Activated B cell treated with CpG ODN at 0.5 μM for 24 hours (primary cell): ENCODE results near the gene CUL7. TPM values are rescaled to one million over a fixed set of nuclear protein-coding genes. Genes with fewer than 3 reads are reported as not detected.

ENCODE experiments used
- ATAC-seq: fragments of 200-7000 bp; cut with Tn5 transposase; one replicate; pipeline ENCODE4 v1.10.0; 2021; ENCODE audit warnings: low read depth, mild to moderate bottlenecking, moderate library complexity
- CTCF ChIA-PET: fragments of 350-600 bp; sonication (Branson Sonifier 250); formaldehyde crosslinking; loops from one replicate; lab custom pipeline; 2021; ENCODE audit warnings: antibody characterized with exemption; lab: Charles Lee
- POLR2A ChIA-PET: fragments of 350-600 bp; sonication (Branson Sonifier 250); formaldehyde crosslinking; loops from one replicate; lab custom pipeline; 2021; ENCODE audit warnings: antibody characterized with exemption; lab: Charles Lee
- DNase-seq: peaks from one replicate; pipeline ENCODE4 v3.0.0; 2022
- H3K27ac Mint-ChIP-seq: one replicate; pipeline ENCODE4 v1.8.0; 2020; ENCODE audit warnings: mixed read lengths
- H3K27me3 Mint-ChIP-seq: one replicate; pipeline ENCODE4 v1.8.0; 2021; ENCODE audit warnings: mixed read lengths
- H3K36me3 Mint-ChIP-seq: one replicate; pipeline ENCODE4 v1.8.0; 2021; ENCODE audit warnings: low read depth, mixed read lengths
- H3K4me1 Mint-ChIP-seq: one replicate; pipeline ENCODE4 v1.8.0; 2021; ENCODE audit warnings: mixed read lengths
- H3K4me3 Mint-ChIP-seq: one replicate; pipeline ENCODE4 v1.8.0; 2020; ENCODE audit warnings: mild to moderate bottlenecking, mixed read lengths
- H3K9me3 Mint-ChIP-seq: one replicate; pipeline ENCODE4 v1.8.0; 2020; ENCODE audit warnings: mixed read lengths
- CTCF ChIP-seq: fragments of 200-600 bp; IDR thresholded peaks from one replicate; pipeline ENCODE4 v1.8.0; 2022; ENCODE audit warnings: antibody characterized with exemption, mild to moderate bottlenecking
- intact Hi-C: fragments of 100-400 bp; cut with micrococcal nuclease; formaldehyde crosslinking; loops from one replicate; pipeline ENCODE4 v1.15.1; 2024
- total RNA-seq: library from RNA; stranded (reverse); gene quantifications from 2 replicates; pipeline ENCODE4 v1.2.3, GENCODE V29; 2022

CUL7 gene
- total RNA-seq, 1 donor from 2014 or later, result 19.1 TPM

- CTCF ChIA-PET, result no interaction called here
- DNase-seq (no peak), ATAC-seq (no peak)
- H3K27ac Mint-ChIP-seq, result no peak overlapping the region
- no peaks in the 10 kb centered on the region for H3K9me3 Mint-ChIP-seq
- peaks cover 20% of the 10 kb centered on the region for H3K36me3 Mint-ChIP-seq
- no peak for TF ChIP-seq CTCF
- H3K27me3 Mint-ChIP-seq, result peaks cover 17% of the 10 kb centered on the region
- peak overlapping the region; percentile 71 for H3K4me3 Mint-ChIP-seq
- H3K4me1 Mint-ChIP-seq, result peaks cover 12% of the 10 kb centered on the region
- POLR2A ChIA-PET, result interaction anchor here (1.4 kb wide), 1 partner anchor 18 kb away, joined by 4 read pairs; the partner anchor contains the start of genes KLC4 and MRPL2
- intact Hi-C loops, result no loop called here
Measured at GRCh38 chr6:43077333-43077809, 23.7 kb upstream of the CUL7 start.

GRCh38 chr6:43076464-43077332, 23.0 kb upstream of the CUL7 start:
- H3K27me3 Mint-ChIP-seq, result peaks cover 17% of the 10 kb centered on the region
- CTCF ChIA-PET, result no interaction called here

GRCh38 chr6:43075670-43076463, 22.2 kb upstream of the CUL7 start, which contains the start of gene PTK7:
Gene PTK7, plus strand, starts transcription at chr6:43076314. Its CDS starts 175 bp downstream, at chr6:43076489.
- DNase-seq, result no peak
- H3K4me3 Mint-ChIP-seq, result peak within 1 kb of the TSS; percentile 71
- CTCF ChIA-PET, result no interaction called here
- TF ChIP-seq CTCF, result no peak
- POLR2A ChIA-PET, result interaction anchor here (1.4 kb wide), 1 partner anchor 16 kb away, joined by 4 read pairs; the partner anchor contains the start of genes KLC4 and MRPL2
- H3K27me3 Mint-ChIP-seq, result peaks cover 15% of the 10 kb centered on the region
- peaks cover 12% of the 10 kb centered on the region for H3K4me1 Mint-ChIP-seq
- H3K27ac Mint-ChIP-seq, result no peak within 1 kb of the TSS
- ATAC-seq, result peak; percentile 56
- no peaks in the 10 kb centered on the region for H3K9me3 Mint-ChIP-seq
- H3K36me3 Mint-ChIP-seq, result peaks cover 34% of the 10 kb centered on the region
- intact Hi-C loops, result no loop called here

More at GRCh38 chr6:43076464-43077332, 23.0 kb upstream of the CUL7 start:
- DNase-seq (no peak), ATAC-seq (no peak)
- Mint-ChIP-seq H3K9me3 (no peaks in the 10 kb centered on the region), H3K27ac (no peak overlapping the region), H3K36me3 (peaks cover 27% of the 10 kb centered on the region), H3K4me1 (peaks cover 12% of the 10 kb centered on the region), H3K4me3 (peak overlapping the region; percentile 71)
- TF ChIP-seq CTCF, result no peak
- POLR2A ChIA-PET, result interaction anchor here (0.5 to 1.4 kb wide), 3 partner anchors 17 to 1858 kb away, joined by 3 to 4 read pairs (median 3); partner anchors contain the start of genes KLC4 and MRPL2
- intact Hi-C loops, result no loop called here

- no peak for DNase-seq
- Mint-ChIP-seq H3K36me3 (peaks cover 37% of the 10 kb centered on the region), H3K27ac (no peak overlapping the region), H3K4me3 (no peak overlapping the region), H3K9me3 (no peaks in the 10 kb centered on the region), H3K27me3 (peaks cover 14% of the 10 kb centered on the region), H3K4me1 (peaks cover 12% of the 10 kb centered on the region)
- no peak for TF ChIP-seq CTCF
- ATAC-seq, result no peak
- intact Hi-C loops, result no loop called here
- ChIA-PET POLR2A (no interaction called here), CTCF (no interaction called here)
Measured at GRCh38 chr6:43074847-43075669, 21.4 kb upstream of the CUL7 start.
